GM19239 (cell line): ENCODE data around the gene PTGIR.
A peak's percentile ranks its signal among the peaks of the same experiment; 100 is the strongest.

Experiments used
- DNase-seq: peaks from one replicate; pipeline ENCODE4 v3.0.0; 2011; ENCODE audit warnings: low spot score; ENCODE audit not compliant: insufficient read length
- FAIRE-seq: peaks from 2 replicates; lab custom pipeline; 2011; peaks lifted over from hg19 to GRCh38; lab: Jason Lieb, UNC

PTGIR gene

DNA sequence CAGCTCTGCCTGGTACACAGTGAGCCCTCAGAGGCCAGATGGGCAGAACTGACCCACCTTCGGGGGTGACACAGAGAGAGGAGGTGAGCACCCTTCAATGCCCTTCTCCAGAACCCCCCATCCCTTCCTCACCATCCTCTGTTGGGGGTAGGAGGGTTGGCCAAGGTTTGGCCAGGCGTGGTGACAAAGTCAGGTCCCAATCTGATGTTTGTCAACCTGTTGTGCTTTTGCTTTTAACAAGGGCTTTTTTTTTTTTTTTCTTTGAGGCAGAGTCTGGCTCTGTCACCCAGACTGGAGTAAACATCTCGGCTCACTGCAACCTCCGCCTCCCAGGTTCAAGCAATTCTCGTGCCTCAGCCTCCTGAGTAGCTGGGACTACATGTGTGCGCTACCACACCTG, 7.3 kb downstream of the PTGIR start:
- FAIRE-seq (no peak), DNase-seq (no peak)

- FAIRE-seq (peak; percentile 18), DNase-seq (no peak)
Observed at GRCh38 chr19:46616631-46617322, 8.1 kb downstream of the PTGIR start.

GRCh38 chr19:46615966-46616365, 8.9 kb downstream of the PTGIR start:
- FAIRE-seq: no peak
- DNase-seq: no peak

DNA sequence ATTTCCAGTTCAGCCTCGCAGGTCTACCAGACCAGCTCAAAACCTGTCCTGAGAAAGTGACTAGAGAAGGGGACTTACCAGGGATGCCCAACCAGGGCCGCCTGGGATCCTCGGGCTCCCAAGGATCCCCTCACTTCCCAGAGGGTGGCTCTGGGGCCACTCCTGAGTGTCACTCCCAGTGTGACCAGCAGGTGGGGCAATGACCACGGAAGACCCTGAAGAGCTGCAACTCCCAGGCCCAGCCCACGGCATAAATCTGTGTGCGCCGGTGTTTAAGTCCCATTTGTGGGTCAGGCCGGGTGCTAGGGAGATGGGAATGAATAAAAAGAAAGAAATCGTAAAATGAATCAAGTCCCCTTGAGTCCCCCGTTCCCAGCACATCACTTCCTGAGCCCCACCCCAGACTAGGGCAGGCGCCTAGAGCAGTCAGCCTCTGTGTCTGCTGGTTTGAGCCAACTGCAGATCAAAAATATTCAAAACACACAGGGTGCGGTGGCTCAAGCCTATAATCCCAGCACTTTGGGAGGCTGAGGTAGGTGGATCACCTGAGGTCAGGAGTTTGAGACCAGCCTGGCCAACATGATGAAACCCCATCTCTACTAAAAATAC, 10.7 kb downstream of the PTGIR start:
- FAIRE-seq (peak; percentile 89), DNase-seq (no peak)

- no peak for FAIRE-seq
- no peak for DNase-seq
Observed at GRCh38 chr19:46613525-46613924, 11.4 kb downstream of the PTGIR start.

DNA sequence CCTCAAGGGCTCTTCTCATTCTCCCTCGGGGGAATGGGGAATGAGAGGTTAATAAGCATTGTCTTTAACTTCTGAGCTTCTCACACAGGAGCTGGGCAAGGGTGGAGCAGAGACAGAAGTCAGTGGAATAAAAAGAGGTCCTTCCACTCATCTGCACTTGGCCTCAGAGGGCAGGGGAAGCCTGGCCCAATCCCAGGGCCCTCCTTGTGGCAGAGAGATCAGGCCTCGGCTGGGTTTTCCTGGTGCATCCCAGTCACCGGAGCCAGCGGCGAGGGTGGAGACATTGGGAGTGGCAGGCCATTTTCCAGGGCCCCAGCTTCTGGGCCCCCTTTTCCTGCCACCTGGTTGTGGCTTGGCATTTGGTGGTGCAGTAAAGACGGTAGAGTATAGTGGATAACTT, 13.1 kb downstream of the PTGIR start:
- DNase-seq (no peak), FAIRE-seq (no peak)

GRCh38 chr19:46610851-46611770, 13.8 kb downstream of the PTGIR start:
- DNase-seq: no peak

DNA sequence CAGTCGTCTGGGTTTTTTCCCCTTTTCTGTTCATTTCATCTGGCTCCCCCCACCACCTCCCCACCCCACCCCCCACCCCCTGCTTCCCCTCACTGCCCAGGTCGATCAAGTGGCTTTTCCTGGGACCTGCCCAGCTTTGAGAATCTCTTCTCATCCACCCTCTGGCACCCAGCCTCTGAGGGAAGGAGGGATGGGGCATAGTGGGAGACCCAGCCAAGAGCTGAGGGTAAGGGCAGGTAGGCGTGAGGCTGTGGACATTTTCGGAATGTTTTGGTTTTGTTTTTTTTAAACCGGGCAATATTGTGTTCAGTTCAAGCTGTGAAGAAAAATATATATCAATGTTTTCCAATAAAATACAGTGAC, 14.5 kb downstream of the PTGIR start:
- FAIRE-seq (no peak), DNase-seq (no peak)

More at GRCh38 chr19:46610851-46611770, 13.8 kb downstream of the PTGIR start:
- FAIRE-seq: peak; percentile 96

DNA sequence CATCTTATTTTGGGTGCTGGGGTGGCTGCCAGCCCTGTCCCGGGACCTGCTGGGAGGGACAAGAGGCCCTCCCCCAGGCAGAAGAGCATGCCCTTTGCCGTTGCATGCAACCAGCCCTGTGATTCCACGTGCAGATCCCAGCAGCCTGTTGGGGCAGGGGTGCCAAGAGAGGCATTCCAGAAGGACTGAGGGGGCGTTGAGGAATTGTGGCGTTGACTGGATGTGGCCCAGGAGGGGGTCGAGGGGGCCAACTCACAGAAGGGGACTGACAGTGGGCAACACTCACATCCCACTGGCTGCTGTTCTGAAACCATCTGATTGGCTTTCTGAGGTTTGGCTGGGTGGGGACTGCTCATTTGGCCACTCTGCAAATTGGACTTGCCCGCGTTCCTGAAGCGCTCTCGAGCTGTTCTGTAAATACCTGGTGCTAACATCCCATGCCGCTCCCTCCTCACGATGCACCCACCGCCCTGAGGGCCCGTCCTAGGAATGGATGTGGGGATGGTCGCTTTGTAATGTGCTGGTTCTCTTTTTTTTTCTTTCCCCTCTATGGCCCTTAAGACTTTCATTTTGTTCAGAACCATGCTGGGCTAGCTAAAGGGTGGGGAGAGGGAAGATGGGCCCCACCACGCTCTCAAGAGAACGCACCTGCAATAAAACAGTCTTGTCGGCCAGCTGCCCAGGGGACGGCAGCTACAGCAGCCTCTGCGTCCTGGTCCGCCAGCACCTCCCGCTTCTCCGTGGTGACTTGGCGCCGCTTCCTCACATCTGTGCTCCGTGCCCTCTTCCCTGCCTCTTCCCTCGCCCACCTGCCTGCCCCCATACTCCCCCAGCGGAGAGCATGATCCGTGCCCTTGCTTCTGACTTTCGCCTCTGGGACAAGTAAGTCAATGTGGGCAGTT, 15.1 kb downstream of the PTGIR start:
- FAIRE-seq (no peak), DNase-seq (no peak)

- no peak for DNase-seq
- no peak for FAIRE-seq
Observed at GRCh38 chr19:46608581-46609345, 16.1 kb downstream of the PTGIR start.

DNA sequence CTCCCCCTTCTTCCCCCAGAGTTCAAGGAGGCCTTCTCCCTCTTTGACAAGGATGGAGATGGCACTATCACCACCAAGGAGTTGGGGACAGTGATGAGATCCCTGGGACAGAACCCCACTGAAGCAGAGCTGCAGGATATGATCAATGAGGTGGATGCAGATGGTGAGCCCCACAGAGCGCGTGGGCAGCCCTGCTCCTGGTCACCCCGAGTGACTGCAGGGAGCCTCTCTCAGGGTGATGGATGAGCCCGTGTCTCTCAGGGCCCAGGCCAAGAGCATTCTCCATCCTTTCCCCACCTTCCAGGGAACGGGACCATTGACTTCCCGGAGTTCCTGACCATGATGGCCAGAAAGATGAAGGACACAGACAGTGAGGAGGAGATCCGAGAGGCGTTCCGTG, 16.7 kb downstream of the PTGIR start:
- DNase-seq (no peak), FAIRE-seq (no peak)

DNA sequence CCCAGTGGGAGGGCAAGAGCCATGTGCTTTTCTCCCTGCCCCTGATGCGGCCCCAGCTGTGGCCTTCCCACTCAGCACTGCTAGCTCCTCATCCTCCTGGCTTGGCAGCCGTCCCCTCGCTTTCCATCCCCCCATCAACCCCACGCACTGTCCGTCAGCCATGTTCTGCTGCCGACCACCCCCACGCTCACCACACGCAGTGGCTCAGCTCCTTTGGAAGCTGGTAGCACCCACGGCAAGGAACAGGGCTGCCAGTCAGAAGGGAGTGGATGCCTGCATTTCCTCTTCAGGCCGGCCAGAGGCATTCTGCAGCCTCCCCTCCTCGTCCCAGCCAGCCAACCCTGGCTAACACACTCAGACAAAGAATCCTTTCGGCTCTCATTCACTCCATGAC, 17.4 kb downstream of the PTGIR start:
- DNase-seq (no peak), FAIRE-seq (no peak)

DNA sequence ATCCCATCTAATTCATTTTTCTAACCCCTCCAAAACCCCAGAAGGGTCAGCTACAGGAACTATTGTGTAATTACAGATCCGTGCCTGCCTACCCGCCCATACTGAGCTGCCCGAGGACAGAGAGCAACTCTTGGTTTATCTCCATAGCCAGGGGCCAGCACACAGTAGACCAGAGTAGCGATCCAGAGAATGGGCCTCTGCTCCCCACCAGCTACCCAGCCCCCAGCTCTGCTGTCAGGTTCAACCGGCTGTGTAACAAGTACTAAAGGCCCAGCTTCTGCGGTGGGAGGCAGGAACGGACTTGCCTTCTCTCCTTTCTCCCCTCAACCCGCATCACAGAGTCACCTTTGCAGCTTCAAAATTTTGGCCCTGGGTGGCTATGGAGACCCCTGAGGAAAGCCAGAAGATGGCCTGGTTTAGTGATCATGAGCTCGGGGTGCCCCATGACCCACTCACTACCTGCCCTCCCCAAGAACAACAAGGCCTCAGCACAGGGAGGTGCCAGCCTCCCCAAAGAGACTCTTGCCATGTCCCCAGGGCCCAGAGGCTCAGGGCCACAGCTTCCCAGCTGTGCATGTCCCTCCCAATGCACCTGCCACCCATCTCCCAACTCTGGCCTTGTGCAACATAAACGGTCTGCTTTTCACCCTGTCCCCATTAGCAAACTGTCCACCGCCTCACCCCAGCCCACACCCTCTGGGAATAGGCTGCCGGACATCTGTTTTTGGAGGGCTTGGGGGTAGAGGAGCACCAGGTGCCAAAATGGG, 18.0 kb downstream of the PTGIR start:
- FAIRE-seq (no peak), DNase-seq (no peak)

GRCh38 chr19:46606019-46606418, 18.9 kb downstream of the PTGIR start:
- FAIRE-seq (no peak), DNase-seq (no peak)

GRCh38 chr19:46605356-46605821, 19.5 kb downstream of the PTGIR start:
- DNase-seq (no peak), FAIRE-seq (no peak)

- no peak for FAIRE-seq
- no peak for DNase-seq
Observed at GRCh38 chr19:46604781-46605355, 20.0 kb downstream of the PTGIR start.

GRCh38 chr19:46603752-46604231, 21.1 kb downstream of the PTGIR start:
- FAIRE-seq (peak; percentile 31), DNase-seq (no peak)

GRCh38 chr19:46603195-46603637, 21.7 kb downstream of the PTGIR start:
- FAIRE-seq (peak; percentile 97), DNase-seq (peak; percentile 74)
